ENCODE measurements around the gene FGFR3.

FGFR3 gene

GRCh38 chr4:1746265-1746691 is 46.8 kb upstream of the FGFR3 start:
- peak; percentile 95 for DNase-seq
- Histone ChIP-seq H3K36me3 (peaks cover 23% of the 10 kb centered on the region), H3K4me3 (ENCODE audit: low read depth, low read length) (no peak overlapping the region), H3K9me3 (no peaks in the 10 kb centered on the region), H3K27me3 (no peaks in the 10 kb centered on the region), H3K4me1 (no peaks in the 10 kb centered on the region)
- peak; percentile 87 for TF ChIP-seq CTCF (IDR thresholded peaks at IDR 0.05; ENCODE audit: low read depth, low read length)

- H3K36me3 ChIP-seq = peaks cover 17% of the 10 kb centered on the region
- TF ChIP-seq CTCF (IDR thresholded peaks at IDR 0.05; ENCODE audit: low read depth, low read length) = no peak
- H3K4me1 ChIP-seq = no peaks in the 10 kb centered on the region
- no peak overlapping the region for H3K4me3 ChIP-seq (ENCODE audit: low read depth, low read length)
- DNase-seq = no peak
- H3K27me3 ChIP-seq = no peaks in the 10 kb centered on the region
- no peaks in the 10 kb centered on the region for H3K9me3 ChIP-seq
Observed at GRCh38 chr4:1746919-1747602, 46.0 kb upstream of the FGFR3 start.

GRCh38 chr4:1747603-1747967 is 45.5 kb upstream of the FGFR3 start:
- TF ChIP-seq CTCF (IDR thresholded peaks at IDR 0.05; ENCODE audit: low read depth, low read length) = no peak
- peaks cover 17% of the 10 kb centered on the region for H3K36me3 ChIP-seq
- H3K4me1 ChIP-seq = no peaks in the 10 kb centered on the region
- no peak for DNase-seq
- H3K27me3 ChIP-seq = no peaks in the 10 kb centered on the region
- no peak overlapping the region for H3K4me3 ChIP-seq (ENCODE audit: low read depth, low read length)
- no peaks in the 10 kb centered on the region for H3K9me3 ChIP-seq

- Histone ChIP-seq H3K4me3 (ENCODE audit: low read depth, low read length) (peak overlapping the region; percentile 44), H3K36me3 (peaks cover 17% of the 10 kb centered on the region), H3K4me1 (no peaks in the 10 kb centered on the region), H3K27me3 (no peaks in the 10 kb centered on the region), H3K9me3 (no peaks in the 10 kb centered on the region)
- peak; percentile 95 for DNase-seq
- peak; percentile 81 for TF ChIP-seq CTCF (IDR thresholded peaks at IDR 0.05; ENCODE audit: low read depth, low read length)
Observed at GRCh38 chr4:1748465-1748995, 44.6 kb upstream of the FGFR3 start.

GRCh38 chr4:1749370-1749769 is 43.7 kb upstream of the FGFR3 start:
- H3K4me3 ChIP-seq (ENCODE audit: low read depth, low read length) = no peak overlapping the region
- no peak for TF ChIP-seq CTCF (IDR thresholded peaks at IDR 0.05; ENCODE audit: low read depth, low read length)
- DNase-seq = no peak
- peaks cover 9% of the 10 kb centered on the region for H3K36me3 ChIP-seq
- H3K4me1 ChIP-seq = peaks cover 6% of the 10 kb centered on the region
- H3K9me3 ChIP-seq = no peaks in the 10 kb centered on the region
- no peaks in the 10 kb centered on the region for H3K27me3 ChIP-seq

- H3K4me3 ChIP-seq (ENCODE audit: low read depth, low read length) = no peak overlapping the region
- no peak for DNase-seq
- no peaks in the 10 kb centered on the region for H3K9me3 ChIP-seq
- H3K36me3 ChIP-seq = peaks cover 4% of the 10 kb centered on the region
- H3K27me3 ChIP-seq = no peaks in the 10 kb centered on the region
- H3K4me1 ChIP-seq = peaks cover 6% of the 10 kb centered on the region
- TF ChIP-seq CTCF (IDR thresholded peaks at IDR 0.05; ENCODE audit: low read depth, low read length) = no peak
Observed at GRCh38 chr4:1749826-1750225, 43.3 kb upstream of the FGFR3 start.
